Measurements from ENCODE around the gene MACC1. TPM values are rescaled to one million over a fixed set of nuclear protein-coding genes. Genes with fewer than 3 reads are reported as not detected.

MACC1 gene
- total and polyA plus RNA-seq, 9 of the 15 experiments (the other 6 are each of a cell fraction or from before 2014, with no cell fraction given) = 5.9 to 30.2 (median 10.4) TPM

GRCh38 chr7:20217193-20217948 is at the start of gene MACC1 (continued):
- TF ChIP-seq ZNF707 (CRISPR knock-in tag; conservative IDR thresholded peaks at IDR 0.05) (no peak), CGGBP1 (CRISPR knock-in tag; IDR thresholded peaks at IDR 0.05) (no peak), EZH2 (IDR thresholded peaks at IDR 0.05; ENCODE audit: borderline replicate concordance, low read depth, low read length) (no peak), SREBF1 (IDR thresholded peaks at IDR 0.05; ENCODE audit: borderline replicate concordance, low read depth, low read length) (no peak), CBFB (CRISPR knock-in tag; IDR thresholded peaks at IDR 0.05) (no peak), STAT6 (CRISPR knock-in tag; IDR thresholded peaks at IDR 0.05) (no peak), KDM1A (IDR thresholded peaks at IDR 0.05) (no peak), PURB (CRISPR knock-in tag; IDR thresholded peaks at IDR 0.05; ENCODE audit: low read depth) (no peak), NFIX (CRISPR knock-in tag; IDR thresholded peaks at IDR 0.05; ENCODE audit: low read depth) (no peak), RFX1 (IDR thresholded peaks at IDR 0.05) (no peak), ZNF449 (CRISPR knock-in tag; IDR thresholded peaks at IDR 0.05) (no peak), CHD2 (IDR thresholded peaks at IDR 0.05; ENCODE audit: low read depth, low read length) (no peak), ZNF318 (IDR thresholded peaks at IDR 0.05; ENCODE audit: borderline replicate concordance in 1 of 2, low read depth in 1 of 2) (no peak), MEF2A (IDR thresholded peaks at IDR 0.05; ENCODE audit: control insufficient read depth, low read depth, low read length) (no peak), SIN3B (IDR thresholded peaks at IDR 0.05; ENCODE audit: low read depth) (no peak)
